ENCODE measurements around the gene ELOVL2.
"Not testable (repeated sequence)": the region's sequence is repeated elsewhere in the genome, so short reads cannot be mapped to it uniquely, and the experiment has no call there.

ELOVL2 gene

GRCh38 chr6:11043961-11044711 is at the start of gene ELOVL2:
ELOVL2 (minus strand) TSS chr6:11044305; CDS start chr6:11044230, 75 bp downstream.
- DNase-seq, result peak; percentile 70

- DNase-seq, result no peak
These were observed 49.2 kb upstream of the ELOVL2 start for GRCh38 chr6:11093376-11093625.

- DNase-seq, result no peak
These were observed 48.7 kb upstream of the ELOVL2 start for GRCh38 chr6:11092668-11093375.

- DNase-seq, result not testable (repeated sequence)
These were observed 47.0 kb upstream of the ELOVL2 start for GRCh38 chr6:11091141-11091540.

- no peak for DNase-seq
These were observed 45.6 kb upstream of the ELOVL2 start for GRCh38 chr6:11089695-11090094.

GRCh38 chr6:11087141-11087812 is 43.2 kb upstream of the ELOVL2 start:
- not testable (repeated sequence) for DNase-seq

GRCh38 chr6:11085758-11086435 is 41.8 kb upstream of the ELOVL2 start:
- no peak for DNase-seq

GRCh38 chr6:11083956-11084355 is 39.9 kb upstream of the ELOVL2 start:
- DNase-seq, result no peak

GRCh38 chr6:11083491-11083890 is 39.4 kb upstream of the ELOVL2 start:
- no peak for DNase-seq

GRCh38 chr6:11080296-11080695 is 36.2 kb upstream of the ELOVL2 start:
- DNase-seq, result no peak

GRCh38 chr6:11078266-11078665 is 34.2 kb upstream of the ELOVL2 start:
- DNase-seq, result no peak

GRCh38 chr6:11076540-11076939 is 32.4 kb upstream of the ELOVL2 start:
- no peak for DNase-seq

GRCh38 chr6:11072101-11072500 is 28.0 kb upstream of the ELOVL2 start:
- no peak for DNase-seq

GRCh38 chr6:11069760-11070159 is 25.7 kb upstream of the ELOVL2 start:
- DNase-seq, result no peak

GRCh38 chr6:11067348-11067747 is 23.2 kb upstream of the ELOVL2 start:
- DNase-seq, result no peak

- DNase-seq, result no peak
These were observed 22.6 kb upstream of the ELOVL2 start for GRCh38 chr6:11066505-11067347.

- DNase-seq, result no peak
These were observed 21.5 kb upstream of the ELOVL2 start for GRCh38 chr6:11065436-11066202.

- DNase-seq, result no peak
These were observed 20.7 kb upstream of the ELOVL2 start for GRCh38 chr6:11064836-11065235.

- no peak for DNase-seq
These were observed 18.6 kb upstream of the ELOVL2 start for GRCh38 chr6:11062715-11063114.

GRCh38 chr6:11062083-11062482 is 18.0 kb upstream of the ELOVL2 start:
- no peak for DNase-seq

GRCh38 chr6:11058406-11058805 is 14.3 kb upstream of the ELOVL2 start:
- DNase-seq, result no peak

- DNase-seq, result no peak
These were observed 12.8 kb upstream of the ELOVL2 start for GRCh38 chr6:11056871-11057270.

Data from T1000 (cell line).